ENCODE measurements around the gene PCDHGA1. TPM values are rescaled to one million over a fixed set of nuclear protein-coding genes. Genes with fewer than 3 reads are reported as not detected.

The PCDHGA1 gene
- total RNA-seq, 4 donors from 2014 or later: 0.12 to 2.2 (median 0.59) TPM

- no peak for ATAC-seq (ENCODE audit: low FRiP score)
- DNase-seq (ENCODE audit: low spot score): no peak
These were observed 106.9 kb downstream of the PCDHGA1 start for GRCh38 chr5:141437221-141437620.

GRCh38 chr5:141439411-141440141, 109.3 kb downstream of the PCDHGA1 start:
- TF ChIP-seq CTCF (IDR thresholded peaks at IDR 0.05): no peak
- ATAC-seq (ENCODE audit: low FRiP score): no peak

More at GRCh38 chr5:141437221-141437620, 106.9 kb downstream of the PCDHGA1 start:
- no peak for TF ChIP-seq CTCF (IDR thresholded peaks at IDR 0.05)

GRCh38 chr5:141440341-141440740, 110.0 kb downstream of the PCDHGA1 start:
- ATAC-seq (ENCODE audit: low FRiP score) (no peak), DNase-seq (ENCODE audit: low spot score) (no peak)
- no peak for TF ChIP-seq CTCF (IDR thresholded peaks at IDR 0.05)

More at GRCh38 chr5:141439411-141440141, 109.3 kb downstream of the PCDHGA1 start:
- DNase-seq (ENCODE audit: low spot score): no peak

- ATAC-seq (ENCODE audit: low FRiP score) (no peak), DNase-seq (ENCODE audit: low spot score) (no peak)
- TF ChIP-seq CTCF (IDR thresholded peaks at IDR 0.05): no peak
These were observed 111.4 kb downstream of the PCDHGA1 start for GRCh38 chr5:141441571-141442170.

GRCh38 chr5:141465351-141465750, 135.0 kb downstream of the PCDHGA1 start:
- no peak for DNase-seq (ENCODE audit: low spot score)
- TF ChIP-seq CTCF (IDR thresholded peaks at IDR 0.05): no peak
- ATAC-seq (ENCODE audit: low FRiP score): no peak

GRCh38 chr5:141475625-141476131, 145.4 kb downstream of the PCDHGA1 start, which contains the start of gene PCDHGC3:
Gene PCDHGC3, plus strand, starts transcription at chr5:141475966. Its CDS starts 151 bp downstream, at chr5:141476117.
- DNase-seq (ENCODE audit: low spot score) (peak; percentile 61), ATAC-seq (ENCODE audit: low FRiP score) (peak; percentile 100)
- TF ChIP-seq CTCF (IDR thresholded peaks at IDR 0.05): no peak

Data from omental fat pad (tissue), 4 donors.